ENCODE data around the gene MAK.
"Not testable (repeated sequence)": the region's sequence is repeated elsewhere in the genome, so short reads cannot be mapped to it uniquely, and the experiment has no call there.

The MAK gene

DNA sequence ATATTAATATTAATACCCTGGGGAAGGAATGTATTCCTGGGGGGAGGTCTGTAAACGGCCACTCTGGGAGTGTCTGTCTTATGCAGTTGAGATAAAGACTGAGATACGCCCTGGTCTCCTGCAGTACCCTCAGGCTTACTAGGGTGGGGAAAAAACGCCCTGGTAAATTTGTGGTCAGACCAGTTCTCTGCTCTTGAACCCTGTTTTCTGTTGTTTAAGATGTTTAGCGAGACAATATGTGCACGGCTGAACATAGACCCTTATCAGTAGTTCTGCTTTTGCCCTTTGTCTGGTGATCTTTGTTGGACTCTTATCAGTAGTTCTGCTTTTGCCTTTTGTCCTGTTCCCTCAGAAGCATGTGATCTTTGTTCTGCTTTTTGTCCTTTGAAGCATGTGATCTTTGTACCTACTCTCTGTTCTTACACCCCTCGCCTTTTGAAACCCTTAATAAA lies 15.5 kb upstream of the MAK start:
- DNase-seq, result not testable (repeated sequence)

DNA sequence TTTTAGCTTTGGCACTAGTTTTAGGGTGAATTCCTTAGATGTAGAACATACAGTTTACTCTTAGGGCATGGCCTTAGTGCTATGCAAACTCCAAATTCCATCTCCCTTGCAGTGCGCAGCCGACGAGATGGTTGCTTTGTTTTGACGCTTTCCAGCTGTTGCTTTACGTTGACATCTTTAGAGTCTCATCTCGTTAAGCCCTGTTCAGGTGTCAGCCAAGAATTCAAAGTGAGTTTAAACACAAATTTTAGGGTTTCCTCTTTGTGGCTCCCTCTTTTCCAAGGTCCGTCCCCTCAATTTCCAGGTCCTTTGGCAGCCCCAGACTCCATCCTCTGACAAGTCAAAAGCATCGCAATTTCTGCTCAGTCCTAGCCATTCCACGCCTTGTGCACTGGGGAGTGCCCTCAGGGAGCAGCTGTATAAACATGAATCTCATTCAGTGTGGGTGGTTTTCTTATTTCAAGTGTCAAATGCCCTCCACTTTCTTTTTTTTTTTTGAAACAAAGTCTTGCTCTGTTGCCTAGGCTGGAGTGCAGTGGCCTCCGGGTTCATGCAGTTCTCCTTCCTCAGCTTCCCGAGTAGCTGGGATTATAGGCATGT lies 14.1 kb upstream of the MAK start:
- no peak for DNase-seq

DNA sequence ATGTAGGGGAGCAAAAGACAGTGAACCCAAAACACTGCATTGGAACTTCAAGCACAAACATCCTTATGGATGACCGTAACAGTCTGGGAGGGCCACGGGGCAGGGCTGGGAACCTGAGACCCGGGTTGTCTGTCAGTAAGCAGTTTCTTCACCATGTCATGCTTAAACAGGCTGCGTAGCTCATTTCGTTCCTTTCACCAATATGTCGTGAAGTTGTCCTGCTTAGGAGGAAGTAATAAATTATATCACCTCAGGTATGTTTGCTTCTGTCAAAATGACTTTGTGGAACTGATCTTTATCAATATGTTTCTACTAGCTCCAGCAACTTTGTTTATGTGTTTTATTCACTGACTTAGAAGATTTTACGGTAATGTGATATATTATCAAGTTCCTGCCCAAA lies 12.4 kb upstream of the MAK start:
- DNase-seq, result no peak

- no peak for DNase-seq
Measured at GRCh38 chr6:10849901-10850300, 11.6 kb upstream of the MAK start.

GRCh38 chr6:10847684-10848083 lies 9.3 kb upstream of the MAK start:
- DNase-seq, result no peak

DNA sequence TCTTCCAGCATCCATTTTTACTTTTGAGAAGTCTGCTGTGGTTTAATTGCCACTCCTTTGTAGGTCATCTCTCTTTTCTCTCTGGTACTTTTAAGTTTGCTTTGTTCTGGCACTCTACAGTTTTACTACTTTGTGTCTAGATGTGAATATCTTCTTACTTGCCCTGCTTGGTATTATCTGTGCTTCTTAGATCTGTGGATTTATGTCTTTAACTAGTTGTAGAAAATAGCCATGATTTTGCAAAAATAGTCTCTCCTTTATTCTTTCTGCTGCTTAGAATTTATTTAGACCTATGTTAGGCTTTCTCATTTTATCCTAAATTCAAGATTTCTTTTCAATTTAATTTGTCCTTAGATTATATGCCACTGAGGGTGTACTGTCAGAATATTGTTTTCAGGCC lies 5.2 kb upstream of the MAK start:
- DNase-seq, result no peak

DNA sequence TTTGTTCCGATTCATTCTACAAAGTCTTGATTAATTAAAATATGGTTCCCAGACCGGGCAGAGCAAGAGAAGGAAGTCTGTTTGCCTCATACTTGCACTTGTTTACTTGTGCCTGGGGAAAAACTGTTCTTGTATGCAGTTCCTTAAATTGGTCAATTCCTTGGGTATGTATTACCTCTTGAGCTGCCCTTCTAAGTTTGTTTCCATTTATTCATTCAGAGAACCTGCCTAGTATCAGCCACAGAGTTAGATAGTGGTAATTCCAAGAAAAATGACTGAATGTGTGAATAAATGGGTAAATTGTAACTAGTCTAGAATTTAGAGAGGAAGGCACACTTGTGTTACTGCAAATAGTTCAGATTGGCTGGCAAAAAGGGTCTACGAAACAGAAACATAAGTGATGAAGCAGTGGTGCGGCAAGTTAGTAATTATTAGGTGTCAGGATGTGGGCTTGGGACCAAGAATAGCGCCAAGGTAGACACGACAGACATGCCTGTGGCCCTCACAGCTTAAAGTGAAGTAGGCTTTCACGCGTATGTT lies 525 bp upstream of the MAK start:
- no peak for DNase-seq

GRCh38 chr6:10837622-10837994 lies 731 bp downstream of the MAK start:
- DNase-seq, result no peak

- DNase-seq, result no peak
Measured at GRCh38 chr6:10837009-10837621, 1.2 kb downstream of the MAK start.

DNA sequence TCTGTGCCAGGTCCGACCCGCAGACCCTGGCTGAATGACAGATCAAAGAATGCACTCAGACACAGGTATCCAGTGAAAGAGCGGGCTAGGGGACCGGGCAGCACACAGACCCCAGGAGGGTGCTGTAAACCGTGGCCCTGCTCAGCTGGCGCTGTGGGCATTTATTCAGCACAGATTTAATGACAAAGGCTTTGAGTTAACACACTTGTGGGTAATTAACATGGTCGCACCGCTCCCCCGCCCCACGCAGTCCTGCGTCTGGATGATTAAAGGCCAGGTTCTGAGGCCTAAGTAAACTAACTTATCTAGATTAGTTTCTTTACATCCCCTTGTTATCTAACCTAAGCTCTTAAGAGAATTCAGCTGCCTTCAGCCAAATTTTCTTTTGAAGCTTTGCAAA lies 3.5 kb downstream of the MAK start:
- no peak for DNase-seq

DNA sequence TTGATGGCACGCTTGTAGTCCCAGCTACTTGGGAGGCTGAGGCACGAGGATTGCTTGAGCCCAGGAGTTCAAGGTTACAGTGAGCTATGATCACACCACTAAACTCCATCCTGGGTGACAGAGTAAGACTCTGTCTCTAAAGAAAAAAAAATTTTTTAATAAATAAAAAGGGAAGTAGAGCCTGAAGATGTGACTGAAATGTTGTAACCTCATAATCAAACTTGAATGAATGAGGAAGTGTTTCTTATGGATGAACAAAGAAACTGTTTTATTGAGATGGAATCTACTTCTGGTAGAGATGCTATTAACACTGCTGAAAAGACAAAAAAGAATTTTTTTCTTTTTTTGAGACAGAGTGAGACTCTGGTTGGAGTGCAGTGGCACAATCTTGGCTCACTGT lies 6.7 kb downstream of the MAK start:
- DNase-seq, result no peak

GRCh38 chr6:10824819-10825218 lies 13.5 kb downstream of the MAK start:
- DNase-seq, result no peak

DNA sequence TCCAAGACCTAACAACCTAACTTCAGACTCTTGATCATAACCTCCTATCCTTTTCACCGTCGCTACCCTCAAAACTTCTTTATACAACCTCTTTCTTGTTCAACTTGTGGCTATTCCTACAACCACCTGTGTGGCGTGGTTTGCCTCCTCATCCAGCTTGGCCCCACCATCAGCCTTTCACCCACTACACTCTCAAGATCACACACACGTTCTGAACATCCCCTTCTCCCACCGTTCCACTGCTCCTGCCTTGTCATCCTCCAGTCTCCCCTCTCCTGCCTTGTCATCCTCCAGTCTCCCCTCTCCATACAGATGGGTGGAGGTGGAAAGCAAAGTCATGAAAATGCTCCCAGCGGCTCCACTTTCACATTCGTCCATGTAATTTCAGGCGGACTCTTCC lies 14.0 kb downstream of the MAK start:
- DNase-seq, result no peak

DNA sequence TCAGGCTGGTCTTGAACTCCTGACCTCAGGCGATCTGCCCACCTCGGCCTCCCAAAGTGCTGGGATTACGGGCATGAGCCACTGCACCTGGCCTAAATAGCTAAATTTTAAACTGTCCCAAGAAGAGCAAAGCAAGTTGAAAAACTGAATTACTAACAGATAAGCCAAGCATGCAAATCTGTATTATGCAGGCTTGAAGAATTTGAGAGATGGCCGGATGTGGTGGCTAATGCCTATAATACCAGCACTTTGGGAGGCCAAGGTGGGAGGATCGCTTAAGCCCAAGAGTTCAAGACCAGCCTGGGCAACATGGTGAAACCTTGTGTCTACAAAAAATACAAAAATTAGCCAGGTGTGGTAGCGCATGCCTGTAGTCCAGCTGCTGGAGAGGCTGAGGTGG lies 24.2 kb downstream of the MAK start:
- DNase-seq, result not testable (repeated sequence)

- DNase-seq, result peak; percentile 64
Measured at GRCh38 chr6:10809098-10809497, 29.2 kb downstream of the MAK start.

DNA sequence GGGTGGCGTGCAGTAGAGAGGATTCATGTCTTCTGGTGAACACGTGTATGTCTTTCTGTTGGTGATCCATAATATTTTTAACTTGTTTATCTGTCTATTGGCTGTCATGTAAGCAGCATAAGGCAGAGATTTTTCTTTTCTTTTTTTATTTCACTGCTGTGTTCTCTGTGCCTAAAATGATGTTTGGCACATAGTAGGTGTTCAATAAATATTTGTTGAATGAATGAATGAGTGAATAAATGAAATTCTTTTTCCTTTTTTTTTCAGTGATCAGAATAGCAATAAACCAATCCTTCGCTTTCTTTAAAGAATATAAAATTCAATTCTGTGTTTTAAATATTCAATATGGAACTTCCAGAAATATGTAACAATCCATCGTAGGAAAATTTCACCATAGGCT lies 30.0 kb downstream of the MAK start:
- no peak for DNase-seq

DNA sequence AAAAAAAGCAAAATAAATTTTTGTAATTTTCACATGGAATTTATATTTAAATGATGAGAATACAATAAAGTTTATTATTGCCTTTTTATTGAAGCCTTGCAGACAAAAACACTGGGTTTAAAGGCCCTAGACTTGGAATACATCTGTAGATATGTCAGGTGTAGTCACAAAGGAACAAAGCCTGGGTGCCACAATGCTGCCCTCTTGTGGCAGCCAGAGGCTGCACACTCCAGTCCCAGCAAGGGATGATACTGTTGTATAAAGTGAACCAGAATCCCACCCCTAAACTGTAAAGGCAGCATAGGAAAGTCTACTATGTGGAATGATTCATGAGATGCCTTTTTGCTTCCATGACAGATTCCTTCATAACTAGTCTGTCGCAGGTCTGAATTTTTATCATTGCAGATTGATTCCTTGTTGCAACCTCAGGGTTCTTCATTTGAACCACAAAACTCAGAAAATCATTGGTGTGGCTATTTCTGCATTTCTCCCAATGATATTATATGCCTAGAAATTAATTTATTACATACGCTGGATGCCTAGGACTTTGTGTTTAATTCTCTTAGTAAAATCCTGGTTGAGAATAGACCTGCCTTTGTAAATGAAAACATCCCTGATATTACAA lies 37.0 kb downstream of the MAK start:
- DNase-seq, result peak; percentile 33

DNA sequence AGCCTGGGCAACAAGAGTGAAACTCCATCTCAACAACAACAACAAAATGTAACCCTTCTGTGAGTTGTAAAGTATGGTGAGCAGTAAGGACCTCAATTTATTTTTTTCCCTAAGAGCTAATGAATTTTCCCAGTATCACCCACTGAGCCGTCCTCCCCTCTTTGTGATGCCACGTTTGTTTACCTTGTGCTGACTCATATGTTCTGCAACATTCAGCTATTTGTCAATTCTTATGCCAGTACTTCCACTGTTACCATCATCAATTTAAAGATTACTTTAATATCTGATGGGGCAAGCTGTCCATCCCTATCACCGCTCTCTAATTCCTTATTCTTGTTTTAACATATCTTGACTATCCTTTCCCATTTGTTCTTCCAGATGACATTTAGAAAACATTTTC lies 37.5 kb downstream of the MAK start:
- DNase-seq, result no peak

DNA sequence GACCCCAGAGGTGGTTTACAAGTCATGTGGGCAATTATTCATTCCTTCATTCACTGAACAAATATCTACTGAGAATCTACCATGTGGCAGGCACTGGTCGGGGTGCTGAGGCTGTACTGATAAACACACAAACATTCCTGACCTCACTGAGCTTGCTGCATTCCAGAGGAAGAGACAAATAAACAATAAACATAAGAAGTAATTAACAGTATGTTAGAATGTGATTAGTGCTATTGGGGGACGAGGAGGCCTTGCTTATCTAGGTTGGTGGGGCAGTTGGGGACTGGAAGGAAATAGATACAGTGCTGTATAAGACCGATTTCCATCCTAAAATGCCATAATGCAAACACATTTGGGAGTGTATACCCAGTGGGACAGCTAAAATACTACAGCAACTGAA lies 44.1 kb downstream of the MAK start:
- no peak for DNase-seq

DNA sequence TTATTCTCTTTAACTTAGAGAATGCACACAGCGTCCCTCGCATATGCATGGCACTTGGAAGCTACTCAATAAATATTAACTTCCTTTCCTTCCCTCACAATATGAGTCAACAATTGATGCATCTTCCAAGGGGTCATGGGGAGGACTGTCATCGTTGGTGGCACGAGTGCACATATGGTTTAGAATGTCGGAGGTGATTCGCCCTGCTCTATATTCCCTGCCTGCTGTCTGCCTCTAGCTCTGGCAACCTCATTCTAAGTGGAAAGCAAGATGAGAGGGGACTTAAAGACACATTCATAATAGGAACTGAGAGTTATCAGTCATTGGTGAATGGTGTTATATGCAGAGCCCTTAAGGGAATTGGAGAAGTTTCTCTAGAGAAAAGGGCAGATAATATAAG lies 44.6 kb downstream of the MAK start:
- DNase-seq, result no peak

- DNase-seq, result no peak
Measured at GRCh38 chr6:10793035-10793434, 45.3 kb downstream of the MAK start.

DNA sequence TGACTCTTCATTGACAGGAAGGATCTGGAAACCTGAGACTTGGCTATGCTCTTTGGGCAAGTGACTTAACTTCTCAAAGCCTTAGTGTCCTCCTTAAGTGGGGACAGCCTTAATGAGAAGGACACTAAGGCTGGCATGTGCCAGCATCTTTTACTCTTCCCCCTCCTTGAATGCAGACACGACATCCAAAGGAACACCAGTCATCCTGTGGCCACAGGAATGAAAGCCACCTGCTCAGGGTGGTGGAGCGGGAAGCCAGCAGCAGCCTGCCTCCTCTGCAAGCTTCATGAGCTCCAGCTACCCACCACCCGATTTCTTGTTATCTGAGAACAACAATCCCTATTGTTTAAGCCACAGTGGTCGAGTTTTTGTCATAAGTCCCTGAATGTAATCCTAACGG lies 46.2 kb downstream of the MAK start:
- DNase-seq, result no peak

GRCh38 chr6:10791673-10792072 lies 46.7 kb downstream of the MAK start:
- no peak for DNase-seq

GRCh38 chr6:10779076-10779475 lies 59.3 kb downstream of the MAK start:
- no peak for DNase-seq

DNA sequence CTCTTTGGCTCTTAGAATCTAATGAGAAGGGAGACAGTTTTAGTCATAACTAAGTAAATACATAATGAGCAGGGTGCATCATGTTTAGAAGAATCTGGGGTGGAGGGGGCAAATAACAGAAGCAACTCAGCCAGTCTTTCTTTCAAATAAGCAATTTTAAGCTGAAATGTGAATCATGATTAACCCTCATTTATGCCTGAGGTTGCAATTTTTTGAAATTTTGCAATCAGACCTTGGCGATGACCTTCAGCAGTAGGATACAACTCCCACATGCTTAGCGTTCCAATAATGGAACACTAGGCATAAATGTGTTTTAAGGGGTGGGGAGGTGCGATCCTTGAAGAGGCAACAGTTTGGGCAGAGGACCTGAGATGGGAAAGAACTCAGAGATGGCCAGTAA lies 60.1 kb downstream of the MAK start:
- no peak for DNase-seq

Data from NCI-H226 (cell line).